HG02840 (cell line): Measurements from ENCODE around the gene GABBR1.

Experiments
- ATAC-seq: cut with Tn5 transposase; IDR thresholded peaks from one replicate; pipeline ENCODE4 v1.9.1; 2021; ENCODE audit warnings: mild to moderate bottlenecking, moderate library complexity, moderate number of reproducible peaks; ENCODE audit not compliant: unreplicated experiment, low FRiP score

GABBR1 gene

GRCh38 chr6:29625337-29625930 is 7.5 kb downstream of the GABBR1 start:
- no peak for ATAC-seq

GRCh38 chr6:29624520-29624961 is 8.4 kb downstream of the GABBR1 start:
- no peak for ATAC-seq

GRCh38 chr6:29620630-29621029 is 12.4 kb downstream of the GABBR1 start:
- no peak for ATAC-seq

GRCh38 chr6:29619578-29620160 is 13.3 kb downstream of the GABBR1 start:
- ATAC-seq, result no peak

- no peak for ATAC-seq
Measured at GRCh38 chr6:29617782-29618554, 15.0 kb downstream of the GABBR1 start.

GRCh38 chr6:29611426-29611825 is 21.6 kb downstream of the GABBR1 start:
- no peak for ATAC-seq

- ATAC-seq, result no peak
Measured at GRCh38 chr6:29610540-29610939, 22.4 kb downstream of the GABBR1 start.

GRCh38 chr6:29608131-29608530 is 24.9 kb downstream of the GABBR1 start:
- no peak for ATAC-seq

- ATAC-seq, result no peak
Measured at GRCh38 chr6:29603930-29604329, 29.1 kb downstream of the GABBR1 start.

GRCh38 chr6:29603456-29603855 is 29.5 kb downstream of the GABBR1 start:
- ATAC-seq, result no peak

- ATAC-seq, result no peak
Measured at GRCh38 chr6:29602564-29603361, 30.2 kb downstream of the GABBR1 start.

- ATAC-seq, result no peak
Measured at GRCh38 chr6:29598172-29598747, 34.7 kb downstream of the GABBR1 start.

- ATAC-seq, result no peak
Measured at GRCh38 chr6:29597184-29597583, 35.8 kb downstream of the GABBR1 start.

GRCh38 chr6:29596381-29596900 is 36.5 kb downstream of the GABBR1 start:
- no peak for ATAC-seq

- no peak for ATAC-seq
Measured at GRCh38 chr6:29593199-29593855, 39.7 kb downstream of the GABBR1 start.

GRCh38 chr6:29591677-29592076 is 41.3 kb downstream of the GABBR1 start:
- ATAC-seq, result no peak

GRCh38 chr6:29590218-29590808 is 42.7 kb downstream of the GABBR1 start:
- ATAC-seq, result no peak

- ATAC-seq, result no peak
Measured at GRCh38 chr6:29589423-29590048, 43.4 kb downstream of the GABBR1 start.

- ATAC-seq, result no peak
Measured at GRCh38 chr6:29584821-29585220, 48.2 kb downstream of the GABBR1 start, which contains the start of gene OR2H2. TSS of gene OR2H2 (plus strand) at chr6:29585121. CDS start at chr6:29587945, 2,824 bp downstream.
